GM18909 (cell line): ENCODE data around the gene NLRP12.
"Not testable (repeated sequence)": the region's sequence is repeated elsewhere in the genome, so short reads cannot be mapped to it uniquely, and the experiment has no call there.

Experiments used
- ATAC-seq: cut with Tn5 transposase; IDR thresholded peaks from one replicate; pipeline ENCODE4 v1.9.1; 2021; ENCODE audit warnings: mild to moderate bottlenecking; ENCODE audit not compliant: unreplicated experiment, poor library complexity

The NLRP12 gene

GRCh38 chr19:53824134-53824611 lies at the start of gene NLRP12:
TSS of gene NLRP12 (minus strand) at chr19:53824314. CDS start at chr19:53824174, 140 bp downstream.
- no peak for ATAC-seq

GRCh38 chr19:53872762-53873161 lies 48.6 kb upstream of the NLRP12 start:
- no peak for ATAC-seq

- no peak for ATAC-seq
Measured at GRCh38 chr19:53871454-53871853, 47.3 kb upstream of the NLRP12 start.

- no peak for ATAC-seq
Measured at GRCh38 chr19:53870485-53870844, 46.4 kb upstream of the NLRP12 start.

- not testable (repeated sequence) for ATAC-seq
Measured at GRCh38 chr19:53869805-53870484, 45.8 kb upstream of the NLRP12 start.

- ATAC-seq, result peak; percentile 42
Measured at GRCh38 chr19:53868892-53869804, 45.0 kb upstream of the NLRP12 start.

- ATAC-seq, result no peak
Measured at GRCh38 chr19:53868091-53868891, 44.2 kb upstream of the NLRP12 start.

GRCh38 chr19:53867225-53868090 lies 43.3 kb upstream of the NLRP12 start, which contains the start of gene MYADM:
TSS of gene MYADM (plus strand) at chr19:53867883. CDS start at chr19:53873530, 5,647 bp downstream.
- ATAC-seq, result peak; percentile 77

GRCh38 chr19:53866865-53867224 lies 42.7 kb upstream of the NLRP12 start:
- ATAC-seq, result no peak

GRCh38 chr19:53865918-53866864 lies 42.1 kb upstream of the NLRP12 start:
- ATAC-seq, result no peak

- ATAC-seq, result no peak
Measured at GRCh38 chr19:53865523-53865917, 41.4 kb upstream of the NLRP12 start.

GRCh38 chr19:53864308-53864836 lies 40.3 kb upstream of the NLRP12 start:
- ATAC-seq, result no peak

GRCh38 chr19:53853707-53854106 lies 29.6 kb upstream of the NLRP12 start:
- ATAC-seq, result no peak

GRCh38 chr19:53849237-53849676 lies 25.1 kb upstream of the NLRP12 start:
- no peak for ATAC-seq

- ATAC-seq, result no peak
Measured at GRCh38 chr19:53847555-53847954, 23.4 kb upstream of the NLRP12 start.

- no peak for ATAC-seq
Measured at GRCh38 chr19:53844849-53845246, 20.7 kb upstream of the NLRP12 start.

- ATAC-seq, result not testable (repeated sequence)
Measured at GRCh38 chr19:53840914-53841313, 16.8 kb upstream of the NLRP12 start.

- not testable (repeated sequence) for ATAC-seq
Measured at GRCh38 chr19:53840241-53840640, 16.1 kb upstream of the NLRP12 start.
